Muscle layer of duodenum (tissue), 2 donors: ENCODE data around the gene ILF2.

Source experiments
- H3K27ac ChIP-seq: one replicate; pipeline ENCODE4 v1.7.0; 2013; ENCODE audit warnings: mild to moderate bottlenecking, low read length
- H3K27me3 ChIP-seq: one replicate; pipeline ENCODE4 v1.7.0; 2013; ENCODE audit warnings: low read depth, mild to moderate bottlenecking, control low read depth, low read length
- H3K36me3 ChIP-seq, 2 donors: one replicate each; pipeline ENCODE4 v1.7.0; 2013; ENCODE audit warnings: low read length in 2 of 2, control low read depth in 1 of 2, mild to moderate bottlenecking in 1 of 2; ENCODE audit not compliant: insufficient read depth in 2 of 2, control insufficient read depth in 1 of 2
- H3K4me1 ChIP-seq, 2 donors: one replicate each; pipeline ENCODE4 v1.7.0; 2013; ENCODE audit warnings: low read length in 2 of 2, mild to moderate bottlenecking in 2 of 2, control low read depth in 1 of 2, moderate library complexity in 1 of 2; ENCODE audit not compliant: insufficient read depth in 2 of 2, control insufficient read depth in 1 of 2
- H3K4me3 ChIP-seq, 2 donors: one replicate each; pipeline ENCODE4 v1.7.0; 2013; ENCODE audit warnings: low read length in 2 of 2, low read depth in 1 of 2, mild to moderate bottlenecking in 1 of 2
- H3K9me3 ChIP-seq, 2 donors: one replicate each; pipeline ENCODE4 v1.7.0; 2013; ENCODE audit warnings: low read length in 2 of 2, control low read depth in 1 of 2, mild to moderate bottlenecking in 1 of 2; ENCODE audit not compliant: control insufficient read depth in 1 of 2
- donor health status: healthy.

Gene ILF2

GRCh38 chr1:153612755-153613331, 58.0 kb downstream of the ILF2 start, which contains the start of gene S100A16:
Gene S100A16, minus strand, starts transcription at chr1:153613137. Its CDS starts 4,986 bp downstream, at chr1:153608151.
- H3K36me3 ChIP-seq = peaks cover 2% of the 10 kb centered on the region in 2 donors

GRCh38 chr1:153612111-153612754, 58.6 kb downstream of the ILF2 start:
- no peaks in the 10 kb centered on the region for H3K9me3 ChIP-seq

More at GRCh38 chr1:153612755-153613331, 58.0 kb downstream of the ILF2 start, which contains the start of gene S100A16:
- Histone ChIP-seq H3K4me3 (peak within 1 kb of the TSS; percentile 78 to 89), H3K9me3 (no peaks in the 10 kb centered on the region), H3K27ac (peak within 1 kb of the TSS; percentile 98), H3K4me1 (peaks cover 25 to 30% of the 10 kb centered on the region in 2 donors), H3K27me3 (no peaks in the 10 kb centered on the region)

More at GRCh38 chr1:153612111-153612754, 58.6 kb downstream of the ILF2 start:
- H3K27me3 ChIP-seq = no peaks in the 10 kb centered on the region
- peak overlapping the region; percentile 98 for H3K27ac ChIP-seq
- peaks cover 25 to 30% of the 10 kb centered on the region in 2 donors for H3K4me1 ChIP-seq
- peaks cover 8% of the 10 kb centered on the region in 2 donors for H3K36me3 ChIP-seq
- H3K4me3 ChIP-seq = peak overlapping the region; percentile 78 to 89
